ENCODE measurements around the gene GSTA2.
"Not testable (repeated sequence)": the region's sequence is repeated elsewhere in the genome, so short reads cannot be mapped to it uniquely, and the experiment has no call there.

GSTA2 gene

GRCh38 chr6:52760105-52760765 lies 3.0 kb downstream of the GSTA2 start:
- DNase-seq (ENCODE audit: low spot score), result no peak

DNA sequence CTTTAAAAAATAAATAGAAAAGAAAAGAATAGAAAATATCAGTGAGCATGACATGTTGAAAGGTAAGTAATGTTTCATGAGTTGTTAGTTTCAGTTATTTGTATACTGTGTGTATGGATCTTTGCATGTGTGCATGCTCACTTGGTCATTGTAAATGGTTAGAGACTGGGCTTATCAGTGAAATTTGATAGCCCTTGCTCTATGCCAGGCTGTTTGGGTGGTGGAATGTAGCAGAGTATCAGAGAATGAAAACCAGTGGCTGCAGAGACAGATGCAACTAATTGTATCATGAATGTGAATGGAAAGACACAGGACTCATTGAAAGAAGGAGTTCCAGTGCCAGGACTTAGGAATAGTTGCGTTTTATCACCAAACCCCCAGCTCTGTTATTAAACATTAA lies 4.2 kb downstream of the GSTA2 start:
- no peak for DNase-seq (ENCODE audit: low spot score)

DNA sequence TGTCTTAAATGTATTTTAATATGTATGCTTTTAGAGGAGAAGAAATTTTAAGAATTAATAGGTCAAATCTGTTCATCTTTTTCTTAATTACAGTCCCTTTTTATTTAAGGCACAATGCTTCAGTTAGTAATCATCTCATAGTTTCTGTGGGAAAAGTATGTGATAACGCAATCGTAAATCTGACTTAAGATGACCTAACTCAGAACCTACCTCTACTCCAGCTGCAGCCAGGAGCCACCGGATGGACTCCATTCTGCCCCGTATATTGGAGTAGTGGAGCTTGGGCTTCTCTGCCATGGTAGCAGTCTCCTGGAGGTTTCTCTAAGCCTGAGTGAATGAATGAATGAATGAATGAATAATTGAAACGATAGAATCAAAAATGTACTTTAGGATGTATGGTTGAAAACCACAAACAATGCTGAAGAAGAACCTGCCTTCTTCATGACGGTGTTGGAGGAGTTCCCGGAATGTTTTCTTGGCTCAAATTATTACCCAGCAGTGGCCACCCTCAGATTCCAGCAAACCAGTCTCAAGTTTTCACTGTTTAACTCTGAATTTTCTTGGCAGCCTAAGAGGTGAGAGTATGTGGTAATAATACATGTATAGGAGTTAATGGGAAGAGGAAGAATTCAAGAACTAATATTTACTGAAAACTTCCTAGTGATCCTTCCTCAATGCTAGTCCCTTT lies 5.5 kb downstream of the GSTA2 start:
- not testable (repeated sequence) for DNase-seq (ENCODE audit: low spot score)

DNA sequence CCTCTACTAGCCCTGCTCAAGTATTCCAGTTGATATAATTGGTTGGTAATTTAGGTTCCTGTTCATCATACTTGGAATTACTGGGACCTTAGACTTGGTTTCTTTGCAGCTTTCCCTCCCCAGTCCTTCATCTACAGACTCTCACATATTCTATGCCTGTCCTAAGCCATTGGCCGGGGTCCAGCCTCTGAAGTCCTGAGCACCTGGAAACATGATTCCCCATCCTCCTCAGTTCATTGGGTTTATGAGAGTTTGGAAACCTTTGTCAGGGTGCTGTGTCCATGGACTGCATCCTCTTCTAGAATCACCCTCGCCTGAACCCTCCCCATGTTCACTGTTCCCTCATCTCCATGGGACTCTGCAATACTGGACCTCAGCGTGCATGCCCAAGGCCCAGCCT lies 8.8 kb downstream of the GSTA2 start:
- no peak for DNase-seq (ENCODE audit: low spot score)

- DNase-seq (ENCODE audit: low spot score), result not testable (repeated sequence)
Measured at GRCh38 chr6:52753137-52753536, 10.1 kb downstream of the GSTA2 start.

GRCh38 chr6:52752310-52752709 lies 11.0 kb downstream of the GSTA2 start:
- DNase-seq (ENCODE audit: low spot score), result no peak

GRCh38 chr6:52749556-52750152 lies 13.6 kb downstream of the GSTA2 start:
- no peak for DNase-seq (ENCODE audit: low spot score)

GRCh38 chr6:52747301-52747700 lies 16.0 kb downstream of the GSTA2 start:
- DNase-seq (ENCODE audit: low spot score), result not testable (repeated sequence)

- no peak for DNase-seq (ENCODE audit: low spot score)
Measured at GRCh38 chr6:52746213-52746612, 17.1 kb downstream of the GSTA2 start.

DNA sequence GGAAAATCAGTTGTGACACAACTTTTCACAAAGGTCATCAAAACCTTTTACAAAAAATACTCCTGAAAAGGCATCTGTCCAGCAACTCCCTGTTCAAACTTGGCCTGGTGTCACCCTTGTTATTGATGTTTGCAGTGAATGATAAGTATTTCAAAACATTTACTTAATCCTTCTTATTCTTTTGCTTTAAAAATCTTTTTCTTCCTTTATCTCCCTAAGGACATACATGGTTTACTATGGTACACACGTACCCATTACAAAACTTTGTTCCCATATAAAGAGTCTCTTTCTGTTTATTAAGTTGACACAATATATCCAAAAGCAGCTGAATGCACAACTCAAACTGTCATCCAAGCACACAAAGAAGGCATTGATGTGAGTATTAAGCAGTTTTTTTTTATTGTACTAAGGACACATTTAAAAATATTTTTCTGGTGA lies 17.5 kb downstream of the GSTA2 start:
- DNase-seq (ENCODE audit: low spot score), result no peak

DNA sequence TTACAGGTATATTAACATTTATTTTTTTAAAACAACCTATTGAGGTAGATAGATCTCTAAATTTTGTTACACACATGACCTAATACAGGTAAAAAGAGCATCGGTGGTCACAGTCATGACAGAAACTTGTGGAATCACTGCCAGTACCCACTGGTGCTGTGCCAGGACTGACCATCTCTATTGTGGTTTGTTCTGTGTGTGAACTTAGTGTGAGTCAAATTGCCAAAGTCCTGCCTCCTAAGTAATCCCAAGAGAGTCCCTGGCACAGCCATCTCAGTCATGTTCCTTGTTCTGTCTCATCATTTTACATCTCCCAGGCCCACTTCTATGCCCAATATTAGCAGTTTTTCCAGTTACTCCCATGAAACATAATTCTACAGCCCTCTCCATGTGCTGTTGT lies 21.4 kb downstream of the GSTA2 start:
- no peak for DNase-seq (ENCODE audit: low spot score)

GRCh38 chr6:52739627-52740026 lies 23.6 kb downstream of the GSTA2 start:
- no peak for DNase-seq (ENCODE audit: low spot score)

GRCh38 chr6:52739134-52739533 lies 24.1 kb downstream of the GSTA2 start:
- no peak for DNase-seq (ENCODE audit: low spot score)

GRCh38 chr6:52736145-52736544 lies 27.1 kb downstream of the GSTA2 start:
- DNase-seq (ENCODE audit: low spot score), result no peak

DNA sequence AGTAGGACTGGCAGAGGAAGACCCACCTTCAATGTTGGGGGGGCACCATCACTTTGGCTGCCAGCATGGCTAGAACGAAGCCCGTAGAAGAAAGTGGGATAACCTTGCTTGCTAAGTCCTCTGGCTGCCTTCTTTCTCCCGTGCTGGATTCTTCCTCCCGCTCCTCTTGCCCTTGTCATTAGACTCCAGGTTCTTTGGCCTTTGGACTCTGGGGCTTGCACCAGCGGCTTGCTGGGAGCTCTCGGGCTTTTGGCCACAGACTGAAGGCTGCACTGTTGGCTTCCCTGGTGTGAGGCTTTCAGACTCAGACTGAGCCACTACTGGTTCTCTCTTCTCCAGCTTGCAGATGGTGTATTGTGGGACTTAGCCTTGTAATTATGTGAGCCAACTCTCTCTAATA lies 28.2 kb downstream of the GSTA2 start:
- DNase-seq (ENCODE audit: low spot score), result no peak

GRCh38 chr6:52734072-52734471 lies 29.2 kb downstream of the GSTA2 start:
- DNase-seq (ENCODE audit: low spot score), result no peak

DNA sequence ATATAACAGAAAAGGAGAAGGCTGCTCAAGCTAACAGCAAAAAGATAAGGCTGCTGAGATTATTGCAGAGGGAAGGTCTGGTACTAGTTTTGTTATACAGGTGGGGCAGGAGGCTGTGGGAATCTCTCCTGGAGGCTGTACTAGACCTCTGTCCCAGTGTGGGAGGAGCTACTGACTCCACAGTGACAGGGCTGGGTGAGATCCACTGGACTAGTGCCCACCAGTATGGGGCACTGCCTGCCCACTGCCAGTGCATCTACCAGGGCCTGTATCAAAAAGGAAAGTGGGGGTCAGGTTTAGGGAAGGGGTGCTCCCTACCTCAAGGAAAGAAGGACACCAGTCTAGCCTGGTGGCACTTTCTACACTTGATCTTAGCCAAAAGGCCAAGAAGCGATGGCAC lies 30.1 kb downstream of the GSTA2 start:
- DNase-seq (ENCODE audit: low spot score), result no peak

DNA sequence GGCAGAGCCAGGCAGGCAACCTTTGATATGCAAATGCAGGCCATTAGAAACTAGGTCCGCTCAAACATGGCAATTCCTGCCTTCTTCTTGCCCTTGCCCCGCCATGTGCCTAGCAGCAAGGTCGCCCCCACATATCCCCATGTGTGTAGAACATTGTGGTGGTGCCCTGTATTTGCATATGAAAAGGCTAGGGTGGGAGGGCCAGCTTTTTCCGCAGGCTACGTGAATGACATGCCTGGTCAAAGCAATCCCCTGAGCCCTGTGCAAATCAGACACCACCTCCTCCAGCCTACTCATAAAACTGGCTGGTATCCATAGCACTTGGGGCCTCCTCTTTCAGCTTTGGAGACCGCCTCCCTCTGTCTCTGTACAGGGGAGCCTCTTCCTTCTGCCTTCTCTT lies 31.6 kb downstream of the GSTA2 start:
- DNase-seq (ENCODE audit: low spot score), result no peak

GRCh38 chr6:52729576-52729975 lies 33.7 kb downstream of the GSTA2 start:
- DNase-seq (ENCODE audit: low spot score), result no peak

DNA sequence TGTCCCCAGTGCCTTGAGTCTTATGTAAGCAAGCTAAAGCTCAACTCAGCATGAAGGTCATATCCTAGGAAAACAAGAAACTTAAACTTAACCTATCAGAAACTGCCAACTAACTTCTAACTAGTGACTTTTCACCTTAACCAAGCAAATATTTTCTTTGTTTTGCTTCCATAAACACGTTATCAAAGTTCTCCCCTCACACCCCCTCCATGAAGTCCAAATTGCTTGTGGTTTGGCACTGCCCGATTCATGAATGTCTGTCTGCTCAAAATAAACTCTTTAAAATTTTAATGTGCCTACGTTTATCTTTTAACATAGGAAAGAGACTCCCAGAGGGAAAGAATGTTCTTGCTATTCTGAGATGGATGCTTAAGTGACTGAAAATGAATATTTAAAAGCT lies 34.9 kb downstream of the GSTA2 start:
- no peak for DNase-seq (ENCODE audit: low spot score)

- no peak for DNase-seq (ENCODE audit: low spot score)
Measured at GRCh38 chr6:52727908-52728307, 35.4 kb downstream of the GSTA2 start.

- DNase-seq (ENCODE audit: low spot score), result no peak
Measured at GRCh38 chr6:52726741-52727535, 36.3 kb downstream of the GSTA2 start.

All from SK-N-DZ (cell line).